Stimulated activated CD8-positive, alpha-beta memory T cell treated with anti-CD3 and anti-CD28 coated beads, Interleukin-4, amount 100 ng/mL, for 24 hours (primary cell): ENCODE measurements around the gene TBC1D9B.

ENCODE experiments used
- DNase-seq: peaks from one replicate; pipeline ENCODE4 v3.0.0-alpha.2; 2020; ENCODE audit warnings: low read depth

The TBC1D9B gene

GRCh38 chr5:179907556-179908324, at the start of gene TBC1D9B:
Gene TBC1D9B (minus strand): TSS chr5:179907897. CDS start chr5:179907821, 76 bp downstream.
- DNase-seq: peak; percentile 44

GRCh38 chr5:179955630-179956029, 47.9 kb upstream of the TBC1D9B start:
- DNase-seq: no peak

GRCh38 chr5:179955062-179955461, 47.4 kb upstream of the TBC1D9B start:
- DNase-seq: no peak

GRCh38 chr5:179954434-179954833, 46.7 kb upstream of the TBC1D9B start:
- no peak for DNase-seq

- DNase-seq: no peak
Measured at GRCh38 chr5:179953987-179954386, 46.3 kb upstream of the TBC1D9B start.

- no peak for DNase-seq
Measured at GRCh38 chr5:179936976-179937681, 29.4 kb upstream of the TBC1D9B start.

- no peak for DNase-seq
Measured at GRCh38 chr5:179930788-179931473, 23.2 kb upstream of the TBC1D9B start.

GRCh38 chr5:179927824-179928223, 20.1 kb upstream of the TBC1D9B start:
- DNase-seq: no peak

GRCh38 chr5:179926657-179927056, 19.0 kb upstream of the TBC1D9B start:
- DNase-seq: no peak

- DNase-seq: no peak
Measured at GRCh38 chr5:179923436-179923835, 15.7 kb upstream of the TBC1D9B start.

GRCh38 chr5:179920175-179920574, 12.5 kb upstream of the TBC1D9B start:
- DNase-seq: no peak

- no peak for DNase-seq
Measured at GRCh38 chr5:179919487-179920060, 11.9 kb upstream of the TBC1D9B start.

GRCh38 chr5:179918742-179919486, 11.2 kb upstream of the TBC1D9B start:
- DNase-seq: no peak

- no peak for DNase-seq
Measured at GRCh38 chr5:179916523-179916922, 8.8 kb upstream of the TBC1D9B start.

GRCh38 chr5:179915406-179915935, 7.8 kb upstream of the TBC1D9B start:
- DNase-seq: no peak

GRCh38 chr5:179914032-179914755, 6.5 kb upstream of the TBC1D9B start:
- DNase-seq: no peak

- DNase-seq: no peak
Measured at GRCh38 chr5:179913461-179913860, 5.8 kb upstream of the TBC1D9B start.

GRCh38 chr5:179912951-179913350, 5.3 kb upstream of the TBC1D9B start:
- no peak for DNase-seq

- no peak for DNase-seq
Measured at GRCh38 chr5:179912386-179912785, 4.7 kb upstream of the TBC1D9B start.

- DNase-seq: no peak
Measured at GRCh38 chr5:179909224-179909623, 1.5 kb upstream of the TBC1D9B start.

- DNase-seq: no peak
Measured at GRCh38 chr5:179908528-179908927, 831 bp upstream of the TBC1D9B start.
